Measurements from ENCODE around the gene ZBTB47.

ZBTB47 gene

DNA sequence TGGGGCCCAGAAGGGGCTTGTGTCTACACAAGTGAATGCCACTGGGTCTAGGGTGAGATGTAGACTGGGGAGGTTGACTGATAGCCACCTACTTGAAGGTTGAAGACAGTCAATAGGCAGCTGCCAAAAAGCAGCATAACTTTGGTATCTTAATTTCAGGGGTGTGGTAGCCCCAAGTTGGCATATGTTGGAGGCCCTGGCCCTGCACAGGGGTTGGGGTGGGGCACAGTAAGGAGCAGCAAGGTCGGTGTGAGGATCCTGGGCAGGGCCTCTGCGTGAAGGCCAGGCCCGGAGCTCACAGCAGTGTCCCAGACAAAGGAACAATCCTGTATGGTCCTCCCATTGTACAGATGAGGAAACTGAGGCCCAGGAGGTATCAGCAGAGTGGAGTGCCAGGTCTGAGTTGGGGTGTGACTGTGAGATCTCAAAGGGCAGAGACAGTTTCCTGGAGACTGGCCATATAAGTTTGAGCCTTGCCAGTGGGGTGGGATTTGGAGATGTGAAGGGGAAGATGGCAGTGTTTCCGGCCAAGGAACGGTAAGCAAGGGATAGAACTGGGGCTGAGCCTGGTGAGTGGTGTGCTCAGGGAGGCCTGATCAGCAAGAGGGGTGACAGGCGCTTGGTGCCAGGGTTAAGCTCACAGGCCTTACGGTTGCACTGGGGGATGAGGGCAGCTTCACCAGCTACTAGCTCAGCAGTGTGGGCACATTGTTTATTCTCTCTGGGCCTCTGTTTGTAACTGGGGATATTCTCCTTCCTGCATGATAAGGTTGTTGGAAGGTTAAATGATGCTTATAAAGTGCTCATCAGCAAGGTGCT, 33.5 kb downstream of the ZBTB47 start:
- FAIRE-seq: no peak

DNA sequence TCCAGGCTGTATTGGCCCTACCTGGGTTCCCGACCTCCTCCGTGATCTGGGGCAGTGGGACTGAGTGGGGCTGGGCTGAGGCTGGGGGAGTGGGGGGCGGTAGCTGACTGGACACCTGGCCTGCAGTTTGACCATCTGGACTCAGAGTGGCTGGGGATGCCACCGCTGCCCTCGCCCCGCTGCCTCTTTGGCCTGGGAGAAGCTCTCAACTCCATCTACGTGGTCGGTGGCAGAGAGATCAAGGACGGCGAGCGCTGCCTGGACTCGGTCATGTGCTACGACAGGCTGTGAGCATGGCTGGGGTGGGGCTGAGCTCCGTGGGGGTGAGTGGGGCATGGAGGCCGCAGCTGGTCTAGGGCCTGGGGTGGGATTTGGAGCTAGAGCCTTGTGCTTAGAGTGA, 34.5 kb downstream of the ZBTB47 start:
- no peak for FAIRE-seq

GRCh38 chr3:42688487-42689420, 35.3 kb downstream of the ZBTB47 start:
- FAIRE-seq: no peak

DNA sequence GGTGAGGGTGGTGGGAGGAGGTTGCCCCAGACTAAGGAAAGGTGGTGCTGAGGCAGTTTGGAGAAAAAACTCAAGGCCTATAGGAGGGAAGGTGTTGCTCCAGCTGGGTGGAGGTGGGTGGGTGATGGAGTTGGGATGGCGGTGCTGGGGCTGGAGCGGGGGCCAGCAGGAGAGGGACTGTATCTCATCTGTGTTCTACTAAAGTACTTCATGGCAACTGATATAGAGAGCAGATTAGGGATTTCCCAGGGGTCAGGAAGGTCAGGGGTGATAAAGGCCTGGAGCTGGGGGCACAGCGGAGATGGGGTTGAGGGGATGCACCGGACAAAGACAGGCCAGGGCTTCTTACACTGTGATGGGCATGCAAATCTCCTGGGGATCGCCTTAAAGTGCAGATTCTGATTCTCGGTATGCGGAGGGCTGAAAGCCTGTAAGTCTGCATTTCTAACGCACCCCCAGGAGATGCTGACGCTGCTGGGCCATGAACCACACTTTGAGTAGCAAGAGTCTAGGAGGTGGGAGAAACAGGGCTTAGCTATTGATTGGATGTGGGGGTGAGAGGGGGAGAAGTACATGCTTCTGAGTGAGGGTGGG, 36.0 kb downstream of the ZBTB47 start:
- no peak for FAIRE-seq

GRCh38 chr3:42690191-42690590, 36.7 kb downstream of the ZBTB47 start:
- FAIRE-seq: no peak

- FAIRE-seq: no peak
Measured at GRCh38 chr3:42690766-42691680, 37.5 kb downstream of the ZBTB47 start.

- FAIRE-seq: no peak
Measured at GRCh38 chr3:42691816-42692666, 38.5 kb downstream of the ZBTB47 start.

DNA sequence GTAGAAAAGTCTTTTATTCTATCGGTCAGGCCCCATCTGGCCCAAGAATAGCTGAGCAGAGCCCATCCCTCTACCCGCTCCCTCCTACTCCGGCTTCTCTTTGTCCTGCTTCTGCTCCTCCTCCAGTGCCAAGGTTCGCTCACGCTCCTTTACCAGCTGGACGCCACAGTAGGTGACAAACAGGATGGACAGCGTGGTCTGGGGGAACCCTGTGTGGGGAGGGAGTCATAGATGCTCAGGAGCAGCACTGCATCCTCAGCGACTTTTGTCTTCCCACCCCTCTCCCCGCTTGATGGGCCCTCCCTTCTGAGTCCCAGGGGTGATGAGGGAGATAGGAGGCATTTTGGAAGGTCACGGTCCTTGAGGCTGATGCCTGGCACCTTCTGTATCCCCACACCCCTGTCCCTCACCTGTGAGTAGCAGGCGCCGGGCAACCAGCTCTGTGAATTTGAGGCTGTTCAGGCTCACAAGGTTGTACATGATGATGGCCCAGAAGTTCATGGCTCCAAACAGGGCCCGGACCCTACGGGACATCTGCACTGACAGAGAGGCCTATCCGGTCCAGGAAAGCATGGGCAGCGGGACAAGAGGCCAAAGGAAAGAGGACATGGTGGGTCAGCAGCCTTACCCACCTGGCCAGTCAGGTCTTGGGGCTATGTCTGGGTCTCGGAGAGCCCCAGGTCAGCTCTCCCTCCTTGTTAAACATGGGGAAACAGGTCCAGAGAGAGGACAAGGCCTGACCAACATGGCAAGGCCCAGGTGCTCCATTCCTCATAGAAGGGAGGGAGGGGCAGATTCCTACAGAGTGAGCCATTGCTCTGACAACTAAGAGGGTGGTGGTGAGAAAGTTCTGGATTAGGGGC, 39.4 kb downstream of the ZBTB47 start:
- no peak for FAIRE-seq

DNA sequence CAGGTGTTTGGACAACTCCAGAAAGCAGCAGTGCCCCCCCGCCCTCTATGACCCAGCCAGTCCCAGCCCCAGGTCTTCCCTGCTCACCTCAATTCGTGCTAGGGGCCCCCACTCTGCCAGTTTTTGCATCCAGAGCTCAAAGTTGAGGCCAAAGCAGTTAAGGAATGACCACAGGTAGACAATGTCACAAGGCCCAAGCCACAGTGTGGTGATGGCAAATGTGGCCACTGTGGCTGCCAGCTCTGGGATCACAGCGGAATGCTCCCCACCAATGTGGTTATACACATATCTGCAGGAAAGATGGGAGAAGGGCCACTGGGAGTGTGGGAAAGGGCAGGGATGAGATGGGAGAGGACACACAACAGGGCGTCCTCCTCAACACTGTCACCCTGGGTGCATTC, 40.0 kb downstream of the ZBTB47 start:
- FAIRE-seq: no peak

GRCh38 chr3:42694366-42694765, 40.9 kb downstream of the ZBTB47 start:
- FAIRE-seq: no peak

GRCh38 chr3:42696356-42697288, 43.1 kb downstream of the ZBTB47 start:
- FAIRE-seq: no peak

GRCh38 chr3:42697289-42698051, 44.0 kb downstream of the ZBTB47 start:
- FAIRE-seq: no peak

DNA sequence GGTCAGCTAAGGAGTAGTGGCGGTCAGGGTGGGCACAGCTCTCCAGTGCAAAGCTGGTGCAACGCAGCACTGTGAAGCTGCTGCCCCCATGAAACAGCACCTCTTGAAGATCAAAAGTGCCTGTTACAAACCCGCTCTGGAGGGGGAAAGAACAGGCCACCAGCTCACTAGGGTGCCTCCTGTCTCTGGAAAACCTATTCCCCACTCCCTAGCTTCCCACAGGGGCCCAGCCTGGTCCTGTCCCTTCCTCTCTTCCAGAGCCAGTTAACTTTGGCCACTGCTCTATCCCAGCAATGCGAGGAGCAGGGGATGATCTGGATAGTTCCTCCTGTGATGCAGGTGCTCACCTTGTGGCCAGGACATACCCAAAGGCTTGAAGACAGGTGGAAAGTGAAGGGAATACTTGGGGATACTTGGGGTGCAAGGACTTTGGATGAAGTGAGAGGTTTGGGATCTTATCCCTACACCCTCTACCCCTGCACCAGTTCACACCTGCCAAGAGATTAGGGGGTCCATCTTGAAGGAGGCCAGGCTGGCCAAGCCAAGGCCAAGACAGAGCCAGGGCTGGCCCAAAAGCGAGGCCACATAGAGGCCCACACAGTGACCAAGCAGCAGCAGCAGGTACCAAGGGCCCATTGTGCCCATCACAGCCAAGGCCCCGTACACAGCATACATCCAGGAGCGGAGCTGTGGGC, 44.9 kb downstream of the ZBTB47 start:
- FAIRE-seq: no peak

GRCh38 chr3:42698911-42699230, 45.4 kb downstream of the ZBTB47 start:
- FAIRE-seq: no peak

DNA sequence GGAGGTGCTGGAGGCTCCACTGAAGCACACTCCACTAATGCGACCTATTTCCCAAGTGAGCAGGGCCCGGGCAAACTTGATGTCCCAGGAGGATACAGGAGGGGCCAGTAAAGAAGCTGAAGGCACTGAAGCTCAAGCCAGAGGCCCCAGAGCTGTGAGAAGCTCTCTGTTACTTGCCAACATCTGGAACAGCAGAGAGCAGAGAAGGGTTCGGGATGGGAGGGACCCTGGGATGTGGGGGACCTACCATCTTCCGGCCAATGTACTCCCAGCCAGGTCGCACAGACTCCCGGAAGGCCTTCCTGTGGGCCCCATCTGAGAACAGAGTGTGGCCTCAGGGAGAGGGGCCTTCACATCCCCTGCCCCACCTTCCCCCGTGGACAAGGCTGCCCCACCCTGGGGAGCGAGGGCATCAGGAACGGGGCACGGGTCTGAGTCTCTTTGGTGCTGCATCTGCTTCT, 46.0 kb downstream of the ZBTB47 start:
- FAIRE-seq: no peak

GRCh38 chr3:42700366-42701288, 47.1 kb downstream of the ZBTB47 start:
- FAIRE-seq: no peak
